ENCODE data around the gene PRAMEF26.
"Not testable (repeated sequence)": the region's sequence is repeated elsewhere in the genome, so short reads cannot be mapped to it uniquely, and the experiment has no call there.

PRAMEF26 gene

GRCh38 chr1:13155909-13156308, at the start of gene PRAMEF26:
Gene PRAMEF26, minus strand, starts transcription at chr1:13156009. Its CDS starts 2,914 bp downstream, at chr1:13153095.
- not testable (repeated sequence) for H3K9me3 Mint-ChIP-seq; H3K27me3 Mint-ChIP-seq; H3K27ac Mint-ChIP-seq; H3K36me3 Mint-ChIP-seq (ENCODE audit: low read depth); H3K4me1 Mint-ChIP-seq (ENCODE audit: low read depth); H3K4me3 Mint-ChIP-seq

GRCh38 chr1:13201309-13201708, 45.5 kb upstream of the PRAMEF26 start, which contains the start of gene PRAMEF13:
Gene PRAMEF13, minus strand, starts transcription at chr1:13201409. Its CDS starts 1,820 bp downstream, at chr1:13199589.
- not testable (repeated sequence) for H3K9me3 Mint-ChIP-seq; H3K27me3 Mint-ChIP-seq; H3K4me3 Mint-ChIP-seq; H3K4me1 Mint-ChIP-seq (ENCODE audit: low read depth); H3K27ac Mint-ChIP-seq; H3K36me3 Mint-ChIP-seq (ENCODE audit: low read depth)

- not testable (repeated sequence) for H3K27me3 Mint-ChIP-seq; H3K36me3 Mint-ChIP-seq (ENCODE audit: low read depth); H3K27ac Mint-ChIP-seq; H3K9me3 Mint-ChIP-seq; H3K4me1 Mint-ChIP-seq (ENCODE audit: low read depth); H3K4me3 Mint-ChIP-seq
These were observed 15.7 kb upstream of the PRAMEF26 start, which contains the start of gene PRAMEF9 for GRCh38 chr1:13171548-13171947. Gene PRAMEF9, plus strand, starts transcription at chr1:13171848. Its CDS starts 3,433 bp downstream, at chr1:13175281.

- H3K36me3 Mint-ChIP-seq (ENCODE audit: low read depth); H3K4me1 Mint-ChIP-seq (ENCODE audit: low read depth); H3K27ac Mint-ChIP-seq; H3K27me3 Mint-ChIP-seq; H3K4me3 Mint-ChIP-seq; H3K9me3 Mint-ChIP-seq: not testable (repeated sequence)
These were observed 9.7 kb upstream of the PRAMEF26 start, which contains the start of gene HNRNPCL4 for GRCh38 chr1:13165531-13165930. Gene HNRNPCL4, minus strand, starts transcription at chr1:13165631. Its CDS starts 164 bp downstream, at chr1:13165467.

- H3K27ac Mint-ChIP-seq; H3K4me3 Mint-ChIP-seq; H3K36me3 Mint-ChIP-seq (ENCODE audit: low read depth); H3K4me1 Mint-ChIP-seq (ENCODE audit: low read depth); H3K9me3 Mint-ChIP-seq: not testable (repeated sequence)
- H3K27me3 Mint-ChIP-seq = peaks cover 12% of the 10 kb centered on the region
These were observed 39.1 kb downstream of the PRAMEF26 start, which contains the start of gene HNRNPCL2 for GRCh38 chr1:13116754-13117153. Gene HNRNPCL2, minus strand, starts transcription at chr1:13116854. Its CDS starts 454 bp downstream, at chr1:13116400.
